K562 (cell line): ENCODE results near the gene RGS19. TPM values are rescaled to one million over a fixed set of nuclear protein-coding genes. Genes with fewer than 3 reads are reported as not detected.

Experiments used
- ATF7 ChIP-seq: fragments of 450-650 bp; IDR thresholded peaks from 2 replicates; pipeline ENCODE4 v1.7.1; 2014; ENCODE audit warnings: mild to moderate bottlenecking, moderate library complexity
- CEBPG ChIP-seq, 3 experiments: fragments of 200-800 bp in 1 of 3; sonication (Bioruptor generic) in 1 of 3; sonication (generic) in 1 of 3; formaldehyde crosslinking in 1 of 3; IDR thresholded peaks in 2 of 3; conservative IDR thresholded peaks in 1 of 3; 2 replicates each; pipeline versions ENCODE4 v1.6.1 to v1.8.0; 2016 to 2022; ENCODE audit warnings: missing compliant biosample characterization in 2 of 3, missing genetic modification characterization in 2 of 3, mild to moderate bottlenecking in 1 of 3, missing genetic modification reagents in 1 of 3
- CTBP1 ChIP-seq: fragments of 450-650 bp; IDR thresholded peaks from 2 replicates; pipeline ENCODE4 v1.6.1; 2016; ENCODE audit warnings: borderline replicate concordance
- ETV5 ChIP-seq: sonication (generic); formaldehyde crosslinking; IDR thresholded peaks from 2 replicates; pipeline ENCODE4 v1.4.0; 2020; ENCODE audit warnings: low read depth, mild to moderate bottlenecking, missing genetic modification reagents
- GTF2A2 ChIP-seq: IDR thresholded peaks from 2 replicates; pipeline ENCODE4 v1.6.1; 2016; ENCODE audit warnings: mild to moderate bottlenecking, missing genetic modification characterization, missing compliant biosample characterization
- GTF2F1 ChIP-seq: IDR thresholded peaks from 2 replicates; pipeline ENCODE4 v1.6.1; 2011; ENCODE audit warnings: low read depth, low read length, improper control_type of control experiment
- HOXB6 ChIP-seq: fragments of 250-450 bp; sonication (Bioruptor Pico); IDR thresholded peaks from 2 replicates; pipeline ENCODE4 v1.5.1; 2022; ENCODE audit warnings: mild to moderate bottlenecking, borderline replicate concordance
- KLF6 ChIP-seq: fragments of 250-450 bp; sonication (Bioruptor Pico); IDR thresholded peaks from 2 replicates; pipeline ENCODE4 v1.4.0; 2020; ENCODE audit warnings: mild to moderate bottlenecking, moderate library complexity, borderline replicate concordance
- MAZ ChIP-seq, 2 experiments: fragments of 450-650 bp in 1 of 2; sonication (generic) in 1 of 2; formaldehyde crosslinking; IDR thresholded peaks in 1 of 2; conservative IDR thresholded peaks in 1 of 2; 2 replicates each; pipeline versions ENCODE4 v1.4.0 to v1.5.0; 2020; ENCODE audit warnings: mild to moderate bottlenecking in 1 of 2, missing genetic modification reagents in 1 of 2
- MECOM ChIP-seq: fragments of 250-450 bp; sonication (Bioruptor Pico); IDR thresholded peaks from 2 replicates; pipeline ENCODE4 v1.8.0; 2022; ENCODE audit warnings: inconsistent platforms
- NR2C2 ChIP-seq, 2 experiments: fragments of 200-800 bp in 1 of 2; sonication (Bioruptor generic) in 1 of 2; sonication (generic) in 1 of 2; formaldehyde crosslinking in 1 of 2; IDR thresholded peaks; 2 replicates each; pipeline versions ENCODE4 v1.6.1 to v1.8.0; 2016 to 2022; ENCODE audit warnings: mild to moderate bottlenecking in 1 of 2, missing compliant biosample characterization in 1 of 2, missing genetic modification characterization in 1 of 2, missing genetic modification reagents in 1 of 2
- POU5F1 ChIP-seq: fragments of 150-350 bp; IDR thresholded peaks from 2 replicates; pipeline ENCODE4 v1.6.1; 2014; ENCODE audit warnings: borderline replicate concordance, low read length, low read depth, mild to moderate bottlenecking; ENCODE audit not compliant: partially characterized antibody
- RBM25 ChIP-seq: fragments of 200-400 bp; formaldehyde crosslinking; IDR thresholded peaks from 2 replicates; pipeline ENCODE4 v1.6.1; 2018; ENCODE audit warnings: low read length, low read depth, moderate library complexity; ENCODE audit not compliant: severe bottlenecking
- RBM34 ChIP-seq: fragments of 200-400 bp; formaldehyde crosslinking; IDR thresholded peaks from 2 replicates; pipeline ENCODE4 v1.6.1; 2018; ENCODE audit warnings: low read length, borderline replicate concordance; ENCODE audit not compliant: insufficient read depth
- SMARCE1 ChIP-seq: fragments of 450-650 bp; IDR thresholded peaks from 2 replicates; pipeline ENCODE4 v1.7.1; 2016; ENCODE audit warnings: mild to moderate bottlenecking
- SREBF2 ChIP-seq: sonication (generic); formaldehyde crosslinking; IDR thresholded peaks from 2 replicates; pipeline ENCODE4 v1.4.0; 2020; ENCODE audit warnings: mild to moderate bottlenecking, missing genetic modification reagents
- TEAD1 ChIP-seq, 2 experiments: fragments of 450-650 bp in 1 of 2; sonication (generic) in 1 of 2; formaldehyde crosslinking; IDR thresholded peaks; 2 replicates each; pipeline versions ENCODE4 v1.4.0 to v1.8.0; 2020 to 2022; ENCODE audit warnings: mild to moderate bottlenecking in 2 of 2, missing genetic modification reagents in 1 of 2
- ZBTB17 ChIP-seq: fragments of 450-650 bp; formaldehyde crosslinking; IDR thresholded peaks from 2 replicates; pipeline ENCODE4 v1.4.0; 2020; ENCODE audit warnings: mild to moderate bottlenecking
- ZNF561 ChIP-seq: fragments of 450-650 bp; formaldehyde crosslinking; conservative IDR thresholded peaks from 2 replicates; pipeline ENCODE4 v1.4.0; 2020; ENCODE audit warnings: mild to moderate bottlenecking, moderate library complexity
- ZSCAN32 ChIP-seq: fragments of 450-650 bp; formaldehyde crosslinking; IDR thresholded peaks from 2 replicates; pipeline ENCODE4 v1.4.0; 2020; ENCODE audit warnings: mild to moderate bottlenecking, moderate library complexity
- polyA plus RNA-seq, 8 experiments: library from polyadenylated mRNA; depleted of rRNA in 4 of 8; stranded (reverse) in 5 of 8; unstranded in 3 of 8; fragments of >200 nt; fragmentation: Nextera tagmentation in 2 of 8; fragmentation: Illumina TruSeq in 1 of 8; extraction: Ambion mirVana in 2 of 8; extraction: Trizol in 1 of 8; gene quantifications; 2 replicates each; pipeline versions ENCODE4 v1.2.1 to v1.2.3, GENCODE V29; 2011 to 2014; ENCODE audit warnings: inconsistent platforms in 1 of 8, missing spikeins in 1 of 8
- total RNA-seq, 7 experiments: library from RNA; depleted of rRNA in 6 of 7; stranded (reverse); fragments of >200 nt in 6 of 7; fragmentation: Illumina TruSeq in 2 of 7; extraction: Trizol in 2 of 7; gene quantifications; 2 replicates each; pipeline versions ENCODE4 v1.2.1 to v1.2.3, GENCODE V29; 2011 to 2021; ENCODE audit warnings: low replicate concordance in 1 of 7
- TF ChIP-seq, protein P1 (sequence below): fragments of 200-800 bp; sonication (Bioruptor generic); IDR thresholded peaks from 2 replicates; pipeline ENCODE4 v1.6.1; 2017; ENCODE audit warnings: missing genetic modification characterization, missing compliant biosample characterization
- TF ChIP-seq, protein P2 (sequence below): fragments of 250-450 bp; sonication (Bioruptor Pico); IDR thresholded peaks from 2 replicates; pipeline ENCODE4 v1.9.0; 2021; ENCODE audit warnings: mild to moderate bottlenecking
- TF ChIP-seq, protein P3 (sequence below): fragments of 450-650 bp; IDR thresholded peaks from 2 replicates; pipeline ENCODE4 v1.6.1; 2016
- TF ChIP-seq, protein P4 (sequence below): fragments of 450-650 bp; conservative IDR thresholded peaks from 2 replicates; pipeline ENCODE4 v1.6.1; 2016; ENCODE audit warnings: missing genetic modification characterization, low read depth, mild to moderate bottlenecking, control low read depth, missing compliant biosample characterization

RGS19 gene
- total and polyA plus RNA-seq, 9 of the 15 experiments (the other 6 are each of a cell fraction or from before 2014, with no cell fraction given), result 0.41 to 23.7 (median 14.6) TPM

DNA sequence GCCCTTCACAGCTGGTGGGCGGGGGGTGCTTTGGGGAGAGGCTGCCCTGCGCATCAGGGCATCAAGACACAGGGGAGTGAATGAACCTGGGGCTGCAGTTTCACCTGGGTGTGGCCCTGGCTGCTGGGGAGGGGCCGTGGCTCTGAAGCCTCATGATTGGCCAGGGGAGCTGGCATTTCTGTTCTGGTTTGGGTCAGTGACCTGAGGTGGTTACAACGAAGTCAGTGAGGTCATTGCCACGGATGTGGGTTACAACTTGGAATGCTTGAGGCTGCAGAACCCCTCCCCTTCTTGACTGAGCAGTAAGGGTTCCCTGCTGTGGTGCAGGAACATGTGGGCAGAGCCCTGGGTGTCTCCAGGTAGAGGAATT lies 13.4 kb downstream of the RGS19 start (continued):
- TF ChIP-seq CTBP1 (peak; percentile 30; the same call in 1 of the 2 replicates), NR2C2 (CRISPR knock-in tag; IDR thresholded peaks at IDR 0.05) (no peak), NR2C2 (tag; IDR thresholded peaks at IDR 0.05) (peak; percentile 75; the same call in 1 of the 2 replicates), RBM34 (no peak), SMARCE1 (no peak), GTF2F1 (no peak), HOXB6 (CRISPR knock-in tag) (no peak), CEBPG (CRISPR knock-in tag; IDR thresholded peaks at IDR 0.05) (no peak), CEBPG (tag; conservative IDR thresholded peaks at IDR 0.05 in 1 of 2, IDR thresholded peaks at IDR 0.05 in 1 of 2) (no peak), TEAD1 (CRISPR knock-in tag; IDR thresholded peaks at IDR 0.05) (peak in 1 of 2 experiments; percentile 80; a peak in 2 of 4 replicates), MAZ (CRISPR knock-in tag; conservative IDR thresholded peaks at IDR 0.05 in 1 of 2, IDR thresholded peaks at IDR 0.05 in 1 of 2) (0 out of 4 replicates have a peak, but pooled peaks of 1 of the 2 experiments have one; percentile 20), SREBF2 (CRISPR knock-in tag) (no peak), MECOM (CRISPR knock-in tag) (no peak), KLF6 (CRISPR knock-in tag) (no peak), GTF2A2 (tag) (no peak), ZSCAN32 (CRISPR knock-in tag) (no peak), ATF7 (peak; percentile 80), ETV5 (CRISPR knock-in tag) (no peak), ZBTB17 (CRISPR knock-in tag) (no peak), ZNF561 (CRISPR knock-in tag) (no peak), RBM25 (no peak), POU5F1 (no peak)
- TF ChIP-seq, protein P1, sequence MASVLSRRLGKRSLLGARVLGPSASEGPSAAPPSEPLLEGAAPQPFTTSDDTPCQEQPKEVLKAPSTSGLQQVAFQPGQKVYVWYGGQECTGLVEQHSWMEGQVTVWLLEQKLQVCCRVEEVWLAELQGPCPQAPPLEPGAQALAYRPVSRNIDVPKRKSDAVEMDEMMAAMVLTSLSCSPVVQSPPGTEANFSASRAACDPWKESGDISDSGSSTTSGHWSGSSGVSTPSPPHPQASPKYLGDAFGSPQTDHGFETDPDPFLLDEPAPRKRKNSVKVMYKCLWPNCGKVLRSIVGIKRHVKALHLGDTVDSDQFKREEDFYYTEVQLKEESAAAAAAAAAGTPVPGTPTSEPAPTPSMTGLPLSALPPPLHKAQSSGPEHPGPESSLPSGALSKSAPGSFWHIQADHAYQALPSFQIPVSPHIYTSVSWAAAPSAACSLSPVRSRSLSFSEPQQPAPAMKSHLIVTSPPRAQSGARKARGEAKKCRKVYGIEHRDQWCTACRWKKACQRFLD (CRISPR knock-in tag), result no peak
- TF ChIP-seq, protein P2, sequence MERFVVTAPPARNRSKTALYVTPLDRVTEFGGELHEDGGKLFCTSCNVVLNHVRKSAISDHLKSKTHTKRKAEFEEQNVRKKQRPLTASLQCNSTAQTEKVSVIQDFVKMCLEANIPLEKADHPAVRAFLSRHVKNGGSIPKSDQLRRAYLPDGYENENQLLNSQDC (CRISPR knock-in tag), result no peak
- TF ChIP-seq, protein P3, sequence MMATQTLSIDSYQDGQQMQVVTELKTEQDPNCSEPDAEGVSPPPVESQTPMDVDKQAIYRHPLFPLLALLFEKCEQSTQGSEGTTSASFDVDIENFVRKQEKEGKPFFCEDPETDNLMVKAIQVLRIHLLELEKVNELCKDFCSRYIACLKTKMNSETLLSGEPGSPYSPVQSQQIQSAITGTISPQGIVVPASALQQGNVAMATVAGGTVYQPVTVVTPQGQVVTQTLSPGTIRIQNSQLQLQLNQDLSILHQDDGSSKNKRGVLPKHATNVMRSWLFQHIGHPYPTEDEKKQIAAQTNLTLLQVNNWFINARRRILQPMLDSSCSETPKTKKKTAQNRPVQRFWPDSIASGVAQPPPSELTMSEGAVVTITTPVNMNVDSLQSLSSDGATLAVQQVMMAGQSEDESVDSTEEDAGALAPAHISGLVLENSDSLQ, result peak; percentile 79
- TF ChIP-seq, protein P4, sequence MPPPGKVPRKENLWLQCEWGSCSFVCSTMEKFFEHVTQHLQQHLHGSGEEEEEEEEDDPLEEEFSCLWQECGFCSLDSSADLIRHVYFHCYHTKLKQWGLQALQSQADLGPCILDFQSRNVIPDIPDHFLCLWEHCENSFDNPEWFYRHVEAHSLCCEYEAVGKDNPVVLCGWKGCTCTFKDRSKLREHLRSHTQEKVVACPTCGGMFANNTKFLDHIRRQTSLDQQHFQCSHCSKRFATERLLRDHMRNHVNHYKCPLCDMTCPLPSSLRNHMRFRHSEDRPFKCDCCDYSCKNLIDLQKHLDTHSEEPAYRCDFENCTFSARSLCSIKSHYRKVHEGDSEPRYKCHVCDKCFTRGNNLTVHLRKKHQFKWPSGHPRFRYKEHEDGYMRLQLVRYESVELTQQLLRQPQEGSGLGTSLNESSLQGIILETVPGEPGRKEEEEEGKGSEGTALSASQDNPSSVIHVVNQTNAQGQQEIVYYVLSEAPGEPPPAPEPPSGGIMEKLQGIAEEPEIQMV (tag), result no peak
